Hypothalamus (tissue), 51 donors: Measurements from ENCODE around the gene PGP.

ENCODE experiments used
- DNase-seq, 51 donors: peaks; one replicate each; lab custom pipeline; 2025; lab: John Stamatoyannopoulos, UW

PGP gene

GRCh38 chr16:2186505-2186904 is 28.1 kb downstream of the PGP start:
- DNase-seq = no peak

GRCh38 chr16:2186064-2186463 is 28.6 kb downstream of the PGP start:
- no peak for DNase-seq

- no peak for DNase-seq
Measured at GRCh38 chr16:2184962-2185361, 29.7 kb downstream of the PGP start.

- DNase-seq = no peak
Measured at GRCh38 chr16:2184346-2184745, 30.3 kb downstream of the PGP start.

GRCh38 chr16:2183671-2184070 is 31.0 kb downstream of the PGP start:
- DNase-seq = no peak

- DNase-seq = no peak
Measured at GRCh38 chr16:2181952-2182351, 32.7 kb downstream of the PGP start.

GRCh38 chr16:2180962-2181923 is 33.4 kb downstream of the PGP start:
- DNase-seq = no peak

- DNase-seq = no peak
Measured at GRCh38 chr16:2180461-2180860, 34.2 kb downstream of the PGP start.

- no peak for DNase-seq
Measured at GRCh38 chr16:2179576-2179975, 35.1 kb downstream of the PGP start.

GRCh38 chr16:2179107-2179501 is 35.5 kb downstream of the PGP start:
- no peak for DNase-seq

- peak in 1 of 51 donors; percentile 31 for DNase-seq
Measured at GRCh38 chr16:2178321-2179106, 36.1 kb downstream of the PGP start.

- no peak for DNase-seq
Measured at GRCh38 chr16:2177561-2177960, 37.1 kb downstream of the PGP start.

GRCh38 chr16:2177101-2177500 is 37.5 kb downstream of the PGP start:
- no peak for DNase-seq

GRCh38 chr16:2176047-2176446 is 38.6 kb downstream of the PGP start:
- DNase-seq = no peak

GRCh38 chr16:2175454-2175853 is 39.2 kb downstream of the PGP start:
- no peak for DNase-seq

- peak in 3 of 51 donors; percentile 12 to 60 (median 30) for DNase-seq
Measured at GRCh38 chr16:2174396-2175131, 40.1 kb downstream of the PGP start.

- DNase-seq = no peak
Measured at GRCh38 chr16:2173916-2174315, 40.7 kb downstream of the PGP start.

- DNase-seq = no peak
Measured at GRCh38 chr16:2173366-2173765, 41.3 kb downstream of the PGP start.

GRCh38 chr16:2172688-2173335 is 41.8 kb downstream of the PGP start:
- no peak for DNase-seq

- no peak for DNase-seq
Measured at GRCh38 chr16:2171601-2172178, 43.0 kb downstream of the PGP start.
